ENCODE data around the gene TSPAN32. TPM values are rescaled to one million over a fixed set of nuclear protein-coding genes. Genes with fewer than 3 reads are reported as not detected.

The TSPAN32 gene
- total and polyA plus RNA-seq, 10 donors: 10.6 to 21.8 (median 17.5) TPM

DNA sequence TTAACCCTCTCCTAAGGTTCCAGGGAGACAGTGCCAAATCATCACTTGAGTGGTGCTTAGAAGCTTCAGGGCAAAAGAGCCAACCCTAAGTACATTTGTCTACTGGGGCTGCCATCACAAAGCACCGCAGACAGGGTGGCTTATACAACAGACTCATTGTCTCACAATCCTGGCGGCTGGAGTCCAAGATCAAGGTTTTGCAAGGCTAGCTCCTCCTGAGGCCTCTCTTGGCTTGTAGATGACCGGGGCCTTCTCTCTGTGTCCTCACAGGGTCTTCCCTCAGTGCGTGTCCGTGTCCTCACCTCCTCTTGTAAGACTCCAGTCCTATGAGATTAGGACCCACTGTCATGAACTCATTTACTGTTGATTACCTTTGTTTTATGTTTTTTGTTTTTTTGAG lies 41.2 kb downstream of the TSPAN32 start:
- intact Hi-C loops (cut with DNase I; ENCODE audit: low total_unique reads): no loop called here
- H3K4me3 ChIP-seq: no peak overlapping the region
- H3K9me3 ChIP-seq: peaks cover 0 to 11% (median 3%) of the 10 kb centered on the region in 8 donors
- 75 to 93% (median 77%) methylated on average over 5 of the region's 5 CpGs for WGBS, 5 donors
- no peak overlapping the region for H3K27ac ChIP-seq
- no peaks in the 10 kb centered on the region for H3K36me3 ChIP-seq
- no peak for TF ChIP-seq POLR2A (IDR thresholded peaks at IDR 0.05)
- TF ChIP-seq CTCF (IDR thresholded peaks at IDR 0.05 in 8 of 11, conservative IDR thresholded peaks at IDR 0.05 in 3 of 11): no peak
- TF ChIP-seq POLR2AphosphoS5 (IDR thresholded peaks at IDR 0.05): no peak
- H3K4me1 ChIP-seq: no peaks in the 10 kb centered on the region
- H3K27me3 ChIP-seq (replicated peaks in 1 of 7): no peaks in the 10 kb centered on the region
- DNase-seq: no peak

- TF ChIP-seq CTCF (IDR thresholded peaks at IDR 0.05 in 8 of 11, conservative IDR thresholded peaks at IDR 0.05 in 3 of 11) (no peak), POLR2AphosphoS5 (IDR thresholded peaks at IDR 0.05) (no peak), POLR2A (IDR thresholded peaks at IDR 0.05) (no peak)
- WGBS, 5 donors: 62 to 68% (median 65%) methylated on average over 4 of the region's 4 CpGs
- intact Hi-C loops (cut with DNase I; ENCODE audit: low total_unique reads): no loop called here
- Histone ChIP-seq H3K4me3 (no peak overlapping the region), H3K27me3 (replicated peaks in 1 of 7) (no peaks in the 10 kb centered on the region), H3K36me3 (no peaks in the 10 kb centered on the region), H3K4me1 (no peaks in the 10 kb centered on the region), H3K27ac (no peak overlapping the region), H3K9me3 (peaks cover 0 to 11% (median 4%) of the 10 kb centered on the region in 8 donors)
- DNase-seq: no peak
These were observed 41.7 kb downstream of the TSPAN32 start for GRCh38 chr11:2343502-2343901.

GRCh38 chr11:2345050-2345449 lies 43.2 kb downstream of the TSPAN32 start:
- TF ChIP-seq POLR2AphosphoS5 (IDR thresholded peaks at IDR 0.05): no peak
- TF ChIP-seq POLR2A (IDR thresholded peaks at IDR 0.05): no peak
- no peak for TF ChIP-seq CTCF (IDR thresholded peaks at IDR 0.05 in 8 of 11, conservative IDR thresholded peaks at IDR 0.05 in 3 of 11)
- Histone ChIP-seq H3K27ac (no peak overlapping the region), H3K4me3 (no peak overlapping the region), H3K27me3 (replicated peaks in 1 of 7) (no peaks in the 10 kb centered on the region), H3K9me3 (peaks cover 0 to 27% (median 19%) of the 10 kb centered on the region in 8 donors), H3K4me1 (no peaks in the 10 kb centered on the region), H3K36me3 (no peaks in the 10 kb centered on the region)
- DNase-seq: no peak
- 79 to 86% (median 82%) methylated on average over 2 of the region's 2 CpGs for WGBS, 5 donors
- intact Hi-C loops (cut with DNase I; ENCODE audit: low total_unique reads): no loop called here

GRCh38 chr11:2346014-2346413 lies 44.2 kb downstream of the TSPAN32 start:
- WGBS, 5 donors: 76 to 87% (median 82%) methylated on average over 3 to 4 of the region's 4 CpGs
- intact Hi-C loops (cut with DNase I; ENCODE audit: low total_unique reads): no loop called here

More at GRCh38 chr11:2346014-2346413, 44.2 kb downstream of the TSPAN32 start:
- peaks cover 0 to 32% (median 20%) of the 10 kb centered on the region in 8 donors for H3K9me3 ChIP-seq
- H3K27ac ChIP-seq: no peak overlapping the region
- TF ChIP-seq POLR2AphosphoS5 (IDR thresholded peaks at IDR 0.05): no peak
- no peak for TF ChIP-seq CTCF (IDR thresholded peaks at IDR 0.05 in 8 of 11, conservative IDR thresholded peaks at IDR 0.05 in 3 of 11)
- TF ChIP-seq POLR2A (IDR thresholded peaks at IDR 0.05): no peak
- H3K4me3 ChIP-seq: no peak overlapping the region
- H3K36me3 ChIP-seq: no peaks in the 10 kb centered on the region
- no peaks in the 10 kb centered on the region for H3K27me3 ChIP-seq (replicated peaks in 1 of 7)
- no peaks in the 10 kb centered on the region for H3K4me1 ChIP-seq
- no peak for DNase-seq
